Common myeloid progenitor, CD34-positive (primary cell): Measurements from ENCODE around the gene ZBTB7C.

Experiments
- CTCF ChIA-PET: fragments of 350-600 bp; sonication (Branson Sonifier 250); formaldehyde crosslinking; loops from one replicate; lab custom pipeline; 2021; ENCODE audit warnings: antibody characterized with exemption; lab: Charles Lee
- POLR2A ChIA-PET: fragments of 350-600 bp; sonication (Branson Sonifier 250); formaldehyde crosslinking; loops from one replicate; lab custom pipeline; 2021; ENCODE audit warnings: antibody characterized with exemption; lab: Charles Lee
- DNase-seq, 3 donors: peaks; one replicate each; pipeline versions ENCODE4 v3.0.0 to v3.0.0-alpha.2; 2013
- H3K27ac ChIP-seq, 2 experiments: 1 replicate in 1 of 2; 2 replicates in 1 of 2; pipeline ENCODE4 v1.7.0; 2013; ENCODE audit warnings: inconsistent platforms in 2 of 2, low read length in 2 of 2, mild to moderate bottlenecking in 2 of 2, low read depth in 1 of 2, moderate library complexity in 1 of 2; ENCODE audit not compliant: severe bottlenecking in 2 of 2, insufficient read depth in 1 of 2, poor library complexity in 1 of 2
- H3K27me3 ChIP-seq, 5 experiments: replicated peaks in 2 of 5; 1 replicate in 3 of 5; 2 replicates in 2 of 5; pipeline versions ENCODE4 v1.6.1 to v1.7.0; 2013; ENCODE audit warnings: low read length in 4 of 5, mild to moderate bottlenecking in 2 of 5, moderate library complexity in 2 of 5, inconsistent platforms in 1 of 5; ENCODE audit not compliant: insufficient read depth in 5 of 5, control insufficient read depth in 4 of 5
- H3K36me3 ChIP-seq, 4 experiments: 1 replicate in 2 of 4; 2 replicates in 2 of 4; pipeline versions ENCODE4 v1.6.1 to v1.7.0; 2013; ENCODE audit warnings: low read length in 3 of 4, control low read depth in 1 of 4, mild to moderate bottlenecking in 1 of 4; ENCODE audit not compliant: control insufficient read depth in 4 of 4, insufficient read depth in 4 of 4
- H3K4me1 ChIP-seq, 4 experiments: 1 replicate in 3 of 4; 2 replicates in 1 of 4; pipeline versions ENCODE4 v1.6.1 to v1.7.1; 2013; ENCODE audit warnings: low read length in 3 of 4, mild to moderate bottlenecking in 3 of 4, control low read depth in 1 of 4, inconsistent platforms in 1 of 4, moderate library complexity in 1 of 4; ENCODE audit not compliant: control insufficient read depth in 4 of 4, insufficient read depth in 4 of 4; ENCODE audit errors: control extremely low read depth in 1 of 4
- H3K4me3 ChIP-seq, 7 experiments: 1 replicate in 4 of 7; 2 replicates in 3 of 7; pipeline versions ENCODE4 v1.5.1 to v1.7.0; 2013; ENCODE audit warnings: mild to moderate bottlenecking in 7 of 7, low read length in 6 of 7, moderate library complexity in 6 of 7, inconsistent platforms in 2 of 7, low read depth in 2 of 7, control low read depth in 1 of 7; ENCODE audit not compliant: insufficient read depth in 4 of 7, control insufficient read depth in 1 of 7; ENCODE audit errors: extremely low read depth in 1 of 7
- H3K9me3 ChIP-seq, 5 experiments: 1 replicate in 4 of 5; 2 replicates in 1 of 5; pipeline versions ENCODE4 v1.6.1 to v1.7.1; 2013; ENCODE audit warnings: low read length in 4 of 5, mild to moderate bottlenecking in 2 of 5, inconsistent platforms in 1 of 5, low read depth in 1 of 5, moderate library complexity in 1 of 5; ENCODE audit not compliant: control insufficient read depth in 4 of 5, insufficient read depth in 2 of 5; ENCODE audit errors: control extremely low read depth in 1 of 5
- WGBS: methylation state at CpG from one replicate; pipeline ENCODE4 v1.1.5; 2013; ENCODE audit not compliant: insufficient coverage; 5-methylcytosine and 5-hydroxymethylcytosine counted together

Gene ZBTB7C

GRCh38 chr18:48002933-48003365 lies 406.2 kb downstream of the ZBTB7C start:
- Histone ChIP-seq H3K36me3 (no peaks in the 10 kb centered on the region), H3K9me3 (no peaks in the 10 kb centered on the region), H3K4me1 (peaks cover 12 to 47% (median 28%) of the 10 kb centered on the region in 4 experiments), H3K27me3 (peaks cover 0 to 6% (median 2%) of the 10 kb centered on the region in 5 experiments), H3K4me3 (no peak overlapping the region), H3K27ac (no peak overlapping the region)
- ChIA-PET CTCF (interaction anchor here (0.7 to 2.2 kb wide), 3 partner anchors 27 to 445 kb away, joined by 3 to 6 read pairs (median 3); no protein-coding TSS in a partner anchor), POLR2A (no interaction called here)
- 90% methylated on average over 4 of the region's 5 CpGs for WGBS
- DNase-seq, result no peak

DNA sequence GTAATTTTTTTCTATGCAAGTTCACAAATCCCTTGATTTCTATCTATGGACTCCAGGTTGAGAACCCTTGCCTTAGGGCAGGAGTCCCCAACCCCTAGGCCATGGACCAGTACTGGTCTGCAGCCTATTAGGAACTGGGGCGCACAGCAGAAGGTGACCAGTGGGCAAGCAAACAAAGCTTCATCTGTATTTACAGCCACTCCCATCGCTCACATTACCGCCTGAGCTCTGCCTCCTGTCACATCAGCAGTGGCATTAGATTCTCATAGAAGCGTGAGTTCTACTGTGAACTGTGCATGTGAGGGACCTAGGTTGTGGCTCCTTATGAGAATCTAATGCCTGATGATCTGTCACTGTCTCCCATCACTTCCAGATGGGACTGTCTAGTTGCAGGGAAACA lies 408.5 kb downstream of the ZBTB7C start:
- DNase-seq, result no peak
- no peaks in the 10 kb centered on the region for H3K27me3 ChIP-seq
- H3K36me3 ChIP-seq, result no peaks in the 10 kb centered on the region
- POLR2A ChIA-PET, result no interaction called here
- peaks cover 12 to 44% (median 24%) of the 10 kb centered on the region in 4 experiments for H3K4me1 ChIP-seq
- no peak overlapping the region for H3K4me3 ChIP-seq
- CTCF ChIA-PET, result no interaction called here
- peak overlapping the region in 1 of 2 experiments; percentile 20 for H3K27ac ChIP-seq
- WGBS, result 93% methylated on average over 2 of the region's 4 CpGs
- H3K9me3 ChIP-seq, result peaks cover 0 to 5% (median 0%) of the 10 kb centered on the region in 5 experiments

DNA sequence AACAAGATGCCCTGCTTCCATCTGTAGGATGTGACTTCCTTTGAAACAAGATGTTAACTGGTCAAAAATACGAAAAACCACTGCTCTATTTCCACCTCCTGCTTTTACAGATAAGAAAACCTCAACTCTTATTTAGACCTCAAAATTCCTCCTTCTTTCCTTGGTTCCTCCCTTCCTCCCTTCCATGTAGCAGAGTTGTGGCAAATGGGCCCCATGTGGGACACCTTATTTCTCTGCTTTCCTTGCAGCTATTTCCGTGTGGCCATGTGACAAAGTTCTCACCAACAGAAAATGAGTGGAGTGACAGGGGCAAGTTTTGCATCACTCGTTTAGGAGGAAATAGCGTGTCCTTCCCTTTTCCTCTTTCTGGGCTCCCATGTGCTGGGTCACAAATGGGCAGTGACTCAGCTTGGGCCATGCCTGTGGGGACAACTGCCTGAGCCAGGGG lies 409.4 kb downstream of the ZBTB7C start:
- Histone ChIP-seq H3K36me3 (no peaks in the 10 kb centered on the region), H3K4me3 (peak overlapping the region in 1 of 7 experiments; percentile 7), H3K27me3 (no peaks in the 10 kb centered on the region), H3K4me1 (peaks cover 12 to 44% (median 24%) of the 10 kb centered on the region in 4 experiments), H3K27ac (peak overlapping the region in 1 of 2 experiments; percentile 20), H3K9me3 (peaks cover 0 to 5% (median 0%) of the 10 kb centered on the region in 5 experiments)
- peak; percentile 74 to 91 (median 88) for DNase-seq
- 0% methylated on average over 4 of the region's 4 CpGs for WGBS
- CTCF ChIA-PET, result no interaction called here
- POLR2A ChIA-PET, result no interaction called here

GRCh38 chr18:47997338-47997780 lies 411.8 kb downstream of the ZBTB7C start:
- Histone ChIP-seq H3K9me3 (peaks cover 0 to 5% (median 0%) of the 10 kb centered on the region in 5 experiments), H3K27me3 (no peaks in the 10 kb centered on the region), H3K4me3 (no peak overlapping the region), H3K4me1 (peaks cover 12 to 26% (median 18%) of the 10 kb centered on the region in 4 experiments), H3K36me3 (no peaks in the 10 kb centered on the region), H3K27ac (no peak overlapping the region)
- WGBS, result 90% methylated on average over 5 of the region's 5 CpGs
- ChIA-PET POLR2A (no interaction called here), CTCF (interaction anchor here (0.6 to 2.1 kb wide), 10 partner anchors 10 to 243 kb away, joined by 3 to 9 read pairs (median 5); no protein-coding TSS in a partner anchor)
- DNase-seq, result peak; percentile 30 to 43 (median 41)

DNA sequence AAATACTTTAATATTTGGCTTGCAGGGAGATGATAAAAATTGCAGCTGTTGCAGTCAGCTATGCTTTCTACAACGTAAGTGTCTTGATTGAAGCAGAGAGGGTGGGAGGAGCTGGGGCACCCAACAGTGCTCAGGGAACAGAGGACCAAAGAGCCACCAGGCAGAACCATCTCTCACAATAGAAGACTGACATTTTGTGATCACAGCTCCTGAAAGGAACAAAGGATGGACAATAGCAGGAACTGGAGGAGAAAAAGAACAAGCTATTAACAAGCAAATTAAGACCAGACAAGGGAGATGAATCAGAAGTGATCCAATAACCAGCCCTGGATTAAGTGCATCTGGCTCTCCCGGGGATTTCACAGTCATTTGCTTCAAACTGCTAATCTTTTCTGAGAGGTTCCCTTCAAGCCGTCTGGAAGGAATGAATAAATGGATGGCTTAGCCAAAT lies 413.1 kb downstream of the ZBTB7C start:
- Histone ChIP-seq H3K27ac (no peak overlapping the region), H3K4me1 (peaks cover 12 to 23% (median 18%) of the 10 kb centered on the region in 4 experiments), H3K27me3 (no peaks in the 10 kb centered on the region), H3K36me3 (no peaks in the 10 kb centered on the region), H3K4me3 (no peak overlapping the region), H3K9me3 (peaks cover 0 to 5% (median 0%) of the 10 kb centered on the region in 5 experiments)
- WGBS, result 50% methylated on average over 2 of the region's 3 CpGs
- ChIA-PET CTCF (interaction anchor here (1.4 kb wide), 2 partner anchors 12 to 20 kb away, joined by 4 to 7 read pairs; no protein-coding TSS in a partner anchor), POLR2A (no interaction called here)
- no peak for DNase-seq

- ChIA-PET POLR2A (no interaction called here), CTCF (interaction anchor here (1.4 kb wide), 1 partner anchor 20 kb away, joined by 4 read pairs; no protein-coding TSS in a partner anchor)
- no CpG with 5 or more reads among the region's 3 CpGs for WGBS
- peaks cover 12 to 21% (median 16%) of the 10 kb centered on the region in 4 experiments for H3K4me1 ChIP-seq
- no peaks in the 10 kb centered on the region for H3K27me3 ChIP-seq
- H3K9me3 ChIP-seq, result peaks cover 0 to 5% (median 0%) of the 10 kb centered on the region in 5 experiments
- DNase-seq, result no peak
- H3K4me3 ChIP-seq, result no peak overlapping the region
- H3K27ac ChIP-seq, result no peak overlapping the region
- no peaks in the 10 kb centered on the region for H3K36me3 ChIP-seq
Measured at GRCh38 chr18:47995654-47996053, 413.5 kb downstream of the ZBTB7C start.

GRCh38 chr18:47993409-47993808 lies 415.8 kb downstream of the ZBTB7C start:
- Histone ChIP-seq H3K4me1 (no peaks in the 10 kb centered on the region), H3K4me3 (no peak overlapping the region), H3K27ac (no peak overlapping the region), H3K9me3 (peaks cover 0 to 5% (median 0%) of the 10 kb centered on the region in 5 experiments), H3K36me3 (no peaks in the 10 kb centered on the region), H3K27me3 (no peaks in the 10 kb centered on the region)
- WGBS, result 92% methylated on average over 1 of the region's 1 CpG
- CTCF ChIA-PET, result no interaction called here
- no peak for DNase-seq
- POLR2A ChIA-PET, result no interaction called here
